Measurements from ENCODE around the gene CEP83. TPM values are rescaled to one million over a fixed set of nuclear protein-coding genes. Genes with fewer than 3 reads are reported as not detected.

Gene CEP83
- polyA plus RNA-seq, 1 donor (not counting 4 experiments of a cell fraction or from before 2014, with no cell fraction given), result 9.5 TPM

DNA sequence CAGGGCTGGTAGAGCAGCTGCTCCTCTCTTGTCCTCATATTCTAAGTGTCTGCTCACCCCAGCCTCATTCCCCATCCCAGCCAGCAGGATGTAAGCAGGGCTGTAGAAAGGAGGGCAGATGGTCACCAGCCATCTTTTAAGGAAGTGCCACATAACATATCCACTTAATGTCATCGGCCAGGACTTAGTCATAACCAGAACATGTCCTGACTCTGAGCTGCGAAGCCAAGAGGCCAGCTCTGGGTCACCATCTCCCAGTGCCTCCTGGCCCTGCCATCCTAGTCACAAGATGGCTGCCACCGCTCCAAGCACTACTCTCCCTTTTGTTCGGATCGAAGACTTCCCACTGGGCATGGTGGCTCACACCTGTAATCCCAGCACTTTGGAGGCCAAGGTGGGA, 187.4 kb downstream of the CEP83 start:
- no peaks in the 10 kb centered on the region for H3K9me3 ChIP-seq (ENCODE audit: control insufficient read depth, low read depth, low read length)
- no peak overlapping the region for H3K4me3 ChIP-seq (ENCODE audit: control insufficient read depth in 2 of 3, extremely low read depth in 1 of 3, insufficient read depth in 2 of 3, low read depth in 1 of 3, low read length in 3 of 3)
- no peaks in the 10 kb centered on the region for H3K4me1 ChIP-seq (ENCODE audit: control insufficient read depth, extremely low read depth, insufficient read depth, low read length)
- FAIRE-seq (no peak), DNase-seq (ENCODE audit: low read depth, low spot score) (no peak)
- H4K20me1 ChIP-seq (ENCODE audit: control insufficient read depth, extremely low read depth, insufficient read depth, low read length), result no peaks in the 10 kb centered on the region
- no peaks in the 10 kb centered on the region for H3K9me1 ChIP-seq (ENCODE audit: control insufficient read depth, extremely low read depth, insufficient read depth, low read length)
- peaks cover 9% of the 10 kb centered on the region for H3K27me3 ChIP-seq (ENCODE audit: control insufficient read depth, extremely low read depth, insufficient read depth, low read length)
- no peaks in the 10 kb centered on the region for H3K79me2 ChIP-seq (ENCODE audit: control insufficient read depth, insufficient read depth, low read length)
- H3K36me3 ChIP-seq (ENCODE audit: control insufficient read depth in 2 of 2, extremely low read depth in 1 of 2, insufficient read depth in 2 of 2, low read length in 2 of 2), result no peaks in the 10 kb centered on the region
- dilution Hi-C loops (cut with MboI; ENCODE audit: extremely low pct_ligation_motif_present, low sequenced_read_pairs), result no loop called here
- no peak overlapping the region for H3K4me2 ChIP-seq (ENCODE audit: control insufficient read depth, extremely low read depth, insufficient read depth, low read depth, low read length)
- no peak overlapping the region for H3K27ac ChIP-seq (ENCODE audit: control insufficient read depth, insufficient read depth, low read length)
- no peak overlapping the region for H2AFZ ChIP-seq (ENCODE audit: control insufficient read depth, low read length)
- no peak overlapping the region for H3K9ac ChIP-seq (ENCODE audit: control insufficient read depth, extremely low read depth, insufficient read depth, low read length)
- TF ChIP-seq EZH2 (IDR thresholded peaks at IDR 0.05; ENCODE audit: low read length), result no peak
- TF ChIP-seq, protein P1, sequence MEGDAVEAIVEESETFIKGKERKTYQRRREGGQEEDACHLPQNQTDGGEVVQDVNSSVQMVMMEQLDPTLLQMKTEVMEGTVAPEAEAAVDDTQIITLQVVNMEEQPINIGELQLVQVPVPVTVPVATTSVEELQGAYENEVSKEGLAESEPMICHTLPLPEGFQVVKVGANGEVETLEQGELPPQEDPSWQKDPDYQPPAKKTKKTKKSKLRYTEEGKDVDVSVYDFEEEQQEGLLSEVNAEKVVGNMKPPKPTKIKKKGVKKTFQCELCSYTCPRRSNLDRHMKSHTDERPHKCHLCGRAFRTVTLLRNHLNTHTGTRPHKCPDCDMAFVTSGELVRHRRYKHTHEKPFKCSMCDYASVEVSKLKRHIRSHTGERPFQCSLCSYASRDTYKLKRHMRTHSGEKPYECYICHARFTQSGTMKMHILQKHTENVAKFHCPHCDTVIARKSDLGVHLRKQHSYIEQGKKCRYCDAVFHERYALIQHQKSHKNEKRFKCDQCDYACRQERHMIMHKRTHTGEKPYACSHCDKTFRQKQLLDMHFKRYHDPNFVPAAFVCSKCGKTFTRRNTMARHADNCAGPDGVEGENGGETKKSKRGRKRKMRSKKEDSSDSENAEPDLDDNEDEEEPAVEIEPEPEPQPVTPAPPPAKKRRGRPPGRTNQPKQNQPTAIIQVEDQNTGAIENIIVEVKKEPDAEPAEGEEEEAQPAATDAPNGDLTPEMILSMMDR (optimal IDR thresholded peaks at IDR 0.05 in 1 of 3, IDR thresholded peaks at IDR 0.05 in 1 of 3, conservative IDR thresholded peaks at IDR 0.05 in 1 of 3; ENCODE audit: extremely low read depth in 1 of 3, insufficient read depth in 2 of 3, low read length in 3 of 3), result no peak

DNA sequence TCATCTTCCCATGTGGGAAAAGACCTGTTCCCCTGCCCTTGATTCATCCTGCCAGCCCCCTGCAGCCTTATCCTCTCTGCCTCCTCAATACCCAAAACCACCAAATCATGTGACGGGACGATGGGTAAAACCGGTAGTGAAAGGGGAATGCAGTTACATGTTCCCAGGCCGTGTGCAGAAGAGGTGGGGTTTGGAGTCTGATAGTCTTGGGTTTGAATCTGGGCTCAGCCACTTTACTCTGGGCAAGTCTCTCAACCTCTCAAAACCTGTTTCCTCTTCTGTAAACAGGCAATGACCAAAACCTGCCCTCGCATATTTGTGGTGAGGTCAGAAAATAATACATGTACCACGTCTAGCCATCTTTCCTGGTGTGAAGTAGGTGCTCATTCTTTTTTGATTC, 188.3 kb downstream of the CEP83 start:
- Histone ChIP-seq H2AFZ (ENCODE audit: control insufficient read depth, low read length) (no peak overlapping the region), H3K27ac (ENCODE audit: control insufficient read depth, insufficient read depth, low read length) (no peak overlapping the region), H4K20me1 (ENCODE audit: control insufficient read depth, extremely low read depth, insufficient read depth, low read length) (no peaks in the 10 kb centered on the region), H3K9ac (ENCODE audit: control insufficient read depth, extremely low read depth, insufficient read depth, low read length) (no peak overlapping the region), H3K9me3 (ENCODE audit: control insufficient read depth, low read depth, low read length) (no peaks in the 10 kb centered on the region), H3K9me1 (ENCODE audit: control insufficient read depth, extremely low read depth, insufficient read depth, low read length) (no peaks in the 10 kb centered on the region), H3K4me3 (ENCODE audit: control insufficient read depth in 2 of 3, extremely low read depth in 1 of 3, insufficient read depth in 2 of 3, low read depth in 1 of 3, low read length in 3 of 3) (no peak overlapping the region), H3K36me3 (ENCODE audit: control insufficient read depth in 2 of 2, extremely low read depth in 1 of 2, insufficient read depth in 2 of 2, low read length in 2 of 2) (no peaks in the 10 kb centered on the region), H3K27me3 (ENCODE audit: control insufficient read depth, extremely low read depth, insufficient read depth, low read length) (peaks cover 9% of the 10 kb centered on the region), H3K79me2 (ENCODE audit: control insufficient read depth, insufficient read depth, low read length) (no peaks in the 10 kb centered on the region), H3K4me1 (ENCODE audit: control insufficient read depth, extremely low read depth, insufficient read depth, low read length) (no peaks in the 10 kb centered on the region), H3K4me2 (ENCODE audit: control insufficient read depth, extremely low read depth, insufficient read depth, low read depth, low read length) (no peak overlapping the region)
- DNase-seq (ENCODE audit: low read depth, low spot score) (no peak), FAIRE-seq (no peak)
- no peak for TF ChIP-seq EZH2 (IDR thresholded peaks at IDR 0.05; ENCODE audit: low read length)
- TF ChIP-seq, protein P1 (optimal IDR thresholded peaks at IDR 0.05 in 1 of 3, IDR thresholded peaks at IDR 0.05 in 1 of 3, conservative IDR thresholded peaks at IDR 0.05 in 1 of 3; ENCODE audit: extremely low read depth in 1 of 3, insufficient read depth in 2 of 3, low read length in 3 of 3), result no peak
- dilution Hi-C loops (cut with MboI; ENCODE audit: extremely low pct_ligation_motif_present, low sequenced_read_pairs), result no loop called here
